HG03064 (cell line): ENCODE measurements around the gene HS3ST4.
"Not testable (repeated sequence)": the region's sequence is repeated elsewhere in the genome, so short reads cannot be mapped to it uniquely, and the experiment has no call there.

Experiments
- ATAC-seq: cut with Tn5 transposase; IDR thresholded peaks from one replicate; pipeline ENCODE4 v1.9.1; 2021; ENCODE audit warnings: low read depth; ENCODE audit not compliant: unreplicated experiment

The HS3ST4 gene

DNA sequence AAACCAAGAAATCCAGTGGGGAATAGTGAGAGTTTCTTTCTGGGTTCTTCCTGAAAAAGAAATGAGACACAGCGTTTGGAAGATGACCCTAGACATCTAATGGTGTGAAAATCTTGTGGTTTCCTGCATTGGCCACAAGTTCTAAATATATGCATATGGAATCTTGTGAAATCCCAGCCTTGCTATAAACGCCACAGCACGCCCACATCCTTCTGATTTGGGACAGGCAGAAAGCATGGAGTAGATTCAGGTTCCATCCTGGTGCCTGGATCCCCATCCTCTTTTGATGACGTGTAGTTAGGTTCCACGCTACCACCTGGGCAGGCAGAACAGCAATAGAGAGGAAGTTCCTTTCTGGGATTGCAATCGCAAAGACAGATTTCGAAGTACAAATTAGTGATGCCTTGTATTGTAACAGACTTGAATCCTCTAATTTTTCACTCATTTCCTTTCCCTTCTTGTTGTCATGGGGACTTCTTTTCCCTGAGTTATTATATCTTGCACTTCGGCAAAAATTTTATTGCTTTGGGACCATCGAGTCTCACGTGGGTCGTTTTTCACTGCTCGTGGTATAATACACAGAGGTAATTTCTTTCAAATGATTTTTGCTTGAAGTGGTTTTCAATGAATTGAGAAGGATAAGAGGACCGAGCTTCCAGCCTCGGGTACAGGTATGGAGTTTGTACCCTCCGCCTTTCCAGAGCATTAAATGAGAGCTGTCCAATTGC lies 37.6 kb downstream of the HS3ST4 start:
- ATAC-seq, result no peak

- ATAC-seq, result no peak
These were observed 38.6 kb downstream of the HS3ST4 start for GRCh38 chr16:25730396-25730795.

- no peak for ATAC-seq
These were observed 42.9 kb downstream of the HS3ST4 start for GRCh38 chr16:25734430-25735385.

DNA sequence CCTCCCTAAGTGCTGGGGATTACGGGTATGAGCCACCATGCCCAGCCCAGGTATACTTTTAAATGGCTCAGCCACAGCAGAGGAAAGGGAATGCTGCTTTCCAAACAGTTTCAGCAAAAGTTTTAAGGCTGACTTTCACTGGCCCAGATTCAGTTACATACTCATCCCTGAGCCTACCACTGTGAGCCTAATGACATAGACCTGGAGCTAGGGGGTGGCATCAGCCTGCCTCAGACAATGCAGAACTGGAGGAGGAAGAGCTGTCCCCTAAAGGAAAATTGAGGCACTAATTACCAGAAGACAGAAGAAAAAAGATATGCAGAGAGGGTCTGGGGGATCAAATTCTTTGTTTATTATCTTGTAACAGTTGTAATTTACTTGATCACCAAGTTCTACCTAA lies 43.9 kb downstream of the HS3ST4 start:
- no peak for ATAC-seq

DNA sequence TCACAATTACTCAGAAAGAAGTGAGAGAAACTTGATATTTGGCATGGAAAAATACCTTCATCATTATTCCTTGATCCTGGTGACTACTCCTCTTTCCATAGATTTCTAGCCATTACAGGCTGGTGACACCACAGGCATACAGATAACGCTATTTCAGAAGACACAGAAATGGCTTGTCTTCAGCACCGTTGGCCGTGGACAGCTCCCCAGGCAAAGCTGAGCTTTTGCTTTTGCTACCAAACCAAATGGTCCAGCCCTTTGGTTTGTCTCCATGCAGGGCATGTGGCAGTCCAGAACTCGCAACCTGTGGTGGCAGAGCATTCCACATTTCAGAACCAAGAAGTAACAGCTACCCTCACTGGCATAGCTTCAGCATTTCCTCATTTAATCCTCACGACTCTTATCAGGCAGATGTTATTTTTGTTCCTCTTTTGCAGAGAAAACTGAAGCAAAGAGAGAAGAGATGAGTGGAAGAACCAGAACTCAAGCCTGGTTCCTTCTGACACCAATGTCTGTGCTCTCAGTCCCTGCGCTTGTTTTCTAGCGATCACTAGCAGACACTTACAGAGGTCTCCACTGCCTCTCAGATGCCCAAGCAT lies 55.5 kb downstream of the HS3ST4 start:
- no peak for ATAC-seq

- no peak for ATAC-seq
These were observed 56.4 kb downstream of the HS3ST4 start for GRCh38 chr16:25748092-25748654.

GRCh38 chr16:25750488-25751216 lies 58.9 kb downstream of the HS3ST4 start:
- ATAC-seq, result no peak

- no peak for ATAC-seq
These were observed 59.6 kb downstream of the HS3ST4 start for GRCh38 chr16:25751230-25751835.

- no peak for ATAC-seq
These were observed 72.7 kb downstream of the HS3ST4 start for GRCh38 chr16:25764466-25764865.

- no peak for ATAC-seq
These were observed 79.5 kb downstream of the HS3ST4 start for GRCh38 chr16:25771216-25771615.

GRCh38 chr16:25771812-25772568 lies 80.2 kb downstream of the HS3ST4 start:
- ATAC-seq, result no peak

DNA sequence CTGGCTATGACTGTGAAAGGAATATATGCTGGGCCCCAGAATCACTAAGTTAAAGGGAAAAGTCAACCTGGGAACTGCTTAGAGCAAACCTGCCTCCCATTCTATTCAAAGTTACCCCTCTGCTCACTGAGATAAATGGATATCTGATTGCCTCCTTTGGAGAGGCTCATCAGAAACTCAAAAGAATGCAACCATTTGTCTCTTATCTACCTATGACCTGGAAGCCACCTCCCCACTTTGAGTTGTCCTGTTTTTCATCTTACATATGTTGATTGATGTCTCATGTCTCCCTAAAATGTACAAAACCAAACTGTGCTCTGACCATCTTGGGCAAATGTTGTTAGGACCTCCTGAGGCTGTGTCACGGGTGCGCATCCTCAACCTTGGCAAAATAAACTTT lies 84.5 kb downstream of the HS3ST4 start:
- not testable (repeated sequence) for ATAC-seq

DNA sequence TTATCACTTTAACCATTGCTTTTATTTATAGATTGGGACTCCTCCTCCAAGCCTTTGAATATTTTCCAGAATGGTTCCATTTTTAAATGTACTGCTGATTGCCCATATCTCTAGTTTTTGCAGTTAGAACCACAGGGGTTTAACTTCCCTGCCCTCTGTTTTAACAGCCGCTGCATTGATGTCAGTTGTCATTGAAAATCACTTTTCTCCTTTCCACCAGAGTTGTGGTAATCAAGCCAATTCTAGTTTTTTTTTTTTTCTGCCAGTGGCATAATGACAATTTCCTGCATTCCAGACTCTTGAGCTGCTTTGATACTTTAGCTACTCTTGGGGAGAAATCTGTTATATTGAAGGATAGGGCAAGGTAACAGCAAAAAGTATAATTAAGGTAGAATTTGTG lies 91.5 kb downstream of the HS3ST4 start:
- ATAC-seq, result no peak

DNA sequence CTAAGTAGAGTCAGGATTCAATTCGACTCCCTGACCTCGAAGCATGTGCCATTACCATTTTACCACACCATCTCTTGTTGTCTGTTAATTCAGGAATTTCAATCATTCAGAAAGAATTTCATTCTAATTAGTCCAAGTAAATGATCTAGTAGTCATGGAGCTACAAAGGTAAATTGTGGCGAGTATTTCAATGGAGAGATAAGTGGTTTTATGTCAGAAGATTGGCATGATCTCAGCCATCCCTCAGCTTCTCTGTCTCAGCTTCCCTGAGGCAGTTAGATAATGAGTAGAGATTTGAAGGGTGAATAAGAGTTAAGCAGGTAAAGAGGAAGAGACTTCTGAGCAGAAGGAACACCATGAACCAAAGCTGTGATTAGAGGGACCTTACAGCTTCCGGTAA lies 93.6 kb downstream of the HS3ST4 start:
- ATAC-seq, result no peak

GRCh38 chr16:25786748-25787147 lies 95.0 kb downstream of the HS3ST4 start:
- ATAC-seq, result no peak

- no peak for ATAC-seq
These were observed 96.9 kb downstream of the HS3ST4 start for GRCh38 chr16:25788637-25789036.

DNA sequence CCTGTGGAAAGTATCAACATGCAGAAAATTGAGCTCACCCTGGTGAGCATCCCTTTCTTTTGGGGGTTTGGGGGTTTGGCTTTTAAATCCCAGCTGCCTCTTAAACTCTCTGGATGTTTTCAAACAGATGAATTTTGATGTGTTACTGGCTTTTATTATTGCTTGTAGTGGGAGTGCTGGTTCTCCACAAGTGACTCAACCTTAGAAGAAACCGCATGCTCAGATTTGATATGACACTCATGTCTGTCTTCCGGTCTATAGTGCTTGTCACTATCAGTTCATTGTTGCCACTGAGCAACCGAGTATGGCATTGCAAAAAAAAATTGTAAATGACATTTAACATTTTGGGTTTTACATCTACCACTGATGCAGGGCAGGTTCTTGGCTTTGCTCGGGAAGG lies 104.5 kb downstream of the HS3ST4 start:
- no peak for ATAC-seq

DNA sequence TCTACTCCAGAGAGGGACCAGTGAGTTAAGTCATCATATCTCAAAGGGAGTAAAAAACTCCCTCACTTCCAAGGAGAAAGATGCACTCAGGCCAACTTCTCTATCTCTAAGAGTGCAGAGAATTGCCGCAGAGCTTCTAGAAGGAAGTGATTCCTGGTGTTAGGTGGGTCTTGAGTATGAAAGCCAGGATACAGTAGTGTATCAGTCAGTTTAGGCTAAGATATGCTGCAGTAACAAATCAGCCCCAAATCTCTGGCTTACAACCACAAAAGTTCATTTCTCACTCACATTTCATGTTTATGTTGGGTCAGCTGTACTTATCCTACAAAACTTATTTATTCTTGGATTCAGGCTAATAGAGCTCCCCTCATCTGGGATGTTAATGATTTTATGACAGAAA lies 106.3 kb downstream of the HS3ST4 start:
- ATAC-seq, result no peak

DNA sequence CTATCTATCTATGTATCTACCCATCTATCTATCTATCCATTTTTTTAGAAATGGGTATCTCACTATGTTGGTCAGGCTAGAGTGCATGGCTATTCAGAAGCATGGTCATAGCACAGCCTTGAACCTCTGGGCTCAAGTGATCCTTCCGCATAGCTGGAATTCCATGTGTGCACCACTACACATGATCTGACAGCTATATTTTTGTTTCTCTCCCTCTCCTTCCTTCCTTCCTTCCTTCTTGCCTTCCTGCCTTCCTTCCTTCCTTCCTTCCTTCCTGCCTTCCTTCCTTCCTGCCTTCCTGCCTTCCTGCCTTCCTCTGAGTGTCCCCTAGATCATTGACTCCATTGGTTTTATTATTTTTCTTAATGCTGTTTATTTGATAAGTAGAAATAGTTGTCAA lies 108.1 kb downstream of the HS3ST4 start:
- ATAC-seq, result no peak
